Uterus (tissue), 2 donors: ENCODE results near the gene INPP5A.

Experiments used
- POLR2A ChIP-seq, 2 donors: fragments of 450-650 bp; IDR thresholded peaks; one replicate each; pipeline ENCODE4 v1.6.1; 2016; ENCODE audit warnings: antibody characterized with exemption in 2 of 2, mild to moderate bottlenecking in 1 of 2, moderate library complexity in 1 of 2
- TF ChIP-seq, protein P1 (sequence below), 4 experiments: fragments of 200-600 bp in 2 of 4; fragments of 450-650 bp in 2 of 4; sonication (generic) in 2 of 4; IDR thresholded peaks; one replicate each; pipeline ENCODE4 v1.5.1; 2016 to 2019; ENCODE audit warnings: antibody characterized with exemption in 4 of 4, mild to moderate bottlenecking in 2 of 4, moderate library complexity in 1 of 4

GRCh38 chr10:132765435-132765834 is 227.8 kb downstream of the INPP5A start:
- TF ChIP-seq, protein P1, sequence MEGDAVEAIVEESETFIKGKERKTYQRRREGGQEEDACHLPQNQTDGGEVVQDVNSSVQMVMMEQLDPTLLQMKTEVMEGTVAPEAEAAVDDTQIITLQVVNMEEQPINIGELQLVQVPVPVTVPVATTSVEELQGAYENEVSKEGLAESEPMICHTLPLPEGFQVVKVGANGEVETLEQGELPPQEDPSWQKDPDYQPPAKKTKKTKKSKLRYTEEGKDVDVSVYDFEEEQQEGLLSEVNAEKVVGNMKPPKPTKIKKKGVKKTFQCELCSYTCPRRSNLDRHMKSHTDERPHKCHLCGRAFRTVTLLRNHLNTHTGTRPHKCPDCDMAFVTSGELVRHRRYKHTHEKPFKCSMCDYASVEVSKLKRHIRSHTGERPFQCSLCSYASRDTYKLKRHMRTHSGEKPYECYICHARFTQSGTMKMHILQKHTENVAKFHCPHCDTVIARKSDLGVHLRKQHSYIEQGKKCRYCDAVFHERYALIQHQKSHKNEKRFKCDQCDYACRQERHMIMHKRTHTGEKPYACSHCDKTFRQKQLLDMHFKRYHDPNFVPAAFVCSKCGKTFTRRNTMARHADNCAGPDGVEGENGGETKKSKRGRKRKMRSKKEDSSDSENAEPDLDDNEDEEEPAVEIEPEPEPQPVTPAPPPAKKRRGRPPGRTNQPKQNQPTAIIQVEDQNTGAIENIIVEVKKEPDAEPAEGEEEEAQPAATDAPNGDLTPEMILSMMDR (IDR thresholded peaks at IDR 0.05), result no peak
- TF ChIP-seq POLR2A (IDR thresholded peaks at IDR 0.05), result no peak
